Measurements from ENCODE around the gene FGL2. TPM values are rescaled to one million over a fixed set of nuclear protein-coding genes. Genes with fewer than 3 reads are reported as not detected.
"Not testable (repeated sequence)": the region's sequence is repeated elsewhere in the genome, so short reads cannot be mapped to it uniquely, and the experiment has no call there.

The FGL2 gene
- total RNA-seq, 2 donors from 2014 or later: 19.7 to 20.8 TPM

DNA sequence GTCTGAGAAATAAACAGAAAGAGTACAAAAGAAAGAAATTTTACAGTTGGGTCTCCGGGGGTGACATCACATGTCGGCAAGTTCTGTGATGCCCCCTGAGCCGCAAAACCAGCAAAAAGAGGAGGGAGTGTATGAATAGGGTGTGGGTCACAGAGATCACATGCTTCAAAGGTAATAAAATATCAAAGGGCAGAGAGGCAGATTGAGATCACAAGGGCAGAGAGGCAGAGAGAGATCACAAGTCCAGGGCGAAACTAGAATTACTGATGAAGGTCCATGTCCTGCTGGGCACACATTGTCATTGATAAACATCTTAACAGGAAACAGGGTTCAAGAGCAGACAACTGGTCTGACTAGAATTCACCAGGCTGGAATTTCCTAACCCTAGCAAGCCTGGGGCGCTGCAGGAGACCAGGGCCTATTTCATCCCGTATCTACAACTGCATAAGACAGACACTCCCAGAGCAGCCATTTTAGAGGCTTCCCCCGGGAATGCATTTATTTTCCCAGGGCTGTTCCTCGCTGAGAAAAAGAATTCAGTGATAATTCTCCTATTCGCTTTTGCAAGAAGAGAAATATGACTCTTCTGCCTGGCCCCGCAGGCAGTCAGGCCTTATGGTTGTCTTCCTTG lies 20.2 kb upstream of the FGL2 start:
- ATAC-seq; intact Hi-C loops (cut with DNase I); DNase-seq: not testable (repeated sequence)

DNA sequence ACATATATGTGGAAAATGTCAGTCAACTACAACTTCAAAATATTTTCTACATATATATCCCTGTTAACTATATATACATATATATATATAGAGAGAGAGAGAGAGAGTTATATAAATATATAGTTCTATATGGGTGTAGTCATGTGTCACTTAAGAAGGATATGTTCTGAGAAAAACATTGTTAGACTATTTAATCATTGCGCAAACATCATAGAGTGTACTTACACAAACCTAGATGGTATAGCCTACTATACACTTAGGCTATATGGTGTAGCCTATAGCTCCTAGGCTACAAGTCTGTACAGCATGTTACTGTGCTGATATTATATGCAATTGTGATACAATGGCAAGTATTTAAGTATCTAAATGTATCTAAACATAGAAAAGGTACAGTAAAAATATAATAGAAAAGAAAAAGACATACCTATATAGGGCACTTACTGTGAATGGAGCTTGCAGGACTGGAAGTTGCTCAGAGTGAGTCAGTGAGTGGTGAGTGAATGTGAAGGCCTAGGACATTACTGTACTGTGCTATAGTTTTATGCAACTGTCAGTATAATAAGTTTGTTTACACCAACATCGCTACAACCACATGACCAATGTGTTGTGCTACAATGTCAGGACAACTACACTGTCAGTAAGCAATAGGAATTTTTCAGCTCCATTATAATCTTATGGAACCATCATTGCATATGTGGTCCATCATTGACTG lies 18.0 kb upstream of the FGL2 start:
- DNase-seq (no peak), ATAC-seq (no peak)
- intact Hi-C loops (cut with DNase I): no loop called here

DNA sequence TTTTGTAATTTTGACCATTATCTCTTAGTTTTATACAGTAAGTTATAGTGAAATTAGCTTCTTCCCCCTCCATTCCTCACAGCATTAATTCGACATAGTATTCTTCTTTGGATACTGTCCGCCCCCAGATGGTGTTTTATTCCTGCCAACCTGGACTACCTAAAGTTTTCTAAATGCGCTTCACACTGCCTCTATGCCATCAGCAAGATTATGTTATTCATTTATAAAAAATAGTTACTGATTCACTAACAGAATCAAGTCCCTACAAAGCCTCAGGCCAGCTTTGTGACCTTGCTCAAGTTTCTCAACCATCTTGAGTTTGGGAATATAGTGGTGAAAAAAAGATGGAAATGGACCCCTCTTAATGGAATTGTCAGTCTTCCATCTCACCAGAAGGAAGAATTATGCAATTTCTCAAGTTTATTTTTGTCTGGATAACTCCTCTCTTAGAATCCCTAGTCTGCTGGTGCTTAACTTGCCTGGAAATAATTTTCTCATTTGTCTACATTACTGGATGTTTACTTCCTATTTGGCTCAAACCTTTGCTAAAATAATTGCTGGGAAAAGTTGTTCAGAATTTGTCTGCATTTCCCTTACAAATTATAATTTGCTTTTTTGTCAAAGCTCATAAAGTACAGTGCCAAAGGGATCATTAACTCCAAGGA lies 16.7 kb upstream of the FGL2 start:
- intact Hi-C loops (cut with DNase I): no loop called here
- ATAC-seq (no peak), DNase-seq (no peak)

GRCh38 chr7:77209479-77210139 lies 10.0 kb upstream of the FGL2 start:
- no peak for ATAC-seq
- intact Hi-C loops (cut with DNase I): no loop called here

DNA sequence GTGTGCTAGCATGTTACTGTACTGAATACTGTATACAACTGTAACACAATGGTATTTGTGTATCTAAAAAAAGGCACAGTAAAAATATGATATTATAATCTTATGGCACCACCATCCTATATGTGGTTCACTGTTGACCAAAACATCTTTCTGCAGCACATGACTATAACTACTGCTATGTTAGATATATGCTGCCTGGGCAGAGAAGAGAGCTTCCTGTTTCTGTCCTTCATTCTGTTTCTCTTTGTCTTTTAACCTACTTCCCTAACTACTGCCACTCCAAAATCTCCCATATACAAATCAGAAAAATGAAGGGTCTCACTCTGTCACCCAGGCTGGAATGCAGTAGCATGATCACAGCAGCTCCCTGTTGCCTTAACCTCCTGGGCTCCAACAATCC lies 8.8 kb upstream of the FGL2 start:
- ATAC-seq (peak in 1 of 2 donors; percentile 29), DNase-seq (no peak)
- intact Hi-C loops (cut with DNase I): no loop called here

More at GRCh38 chr7:77209479-77210139, 10.0 kb upstream of the FGL2 start:
- no peak for DNase-seq

DNA sequence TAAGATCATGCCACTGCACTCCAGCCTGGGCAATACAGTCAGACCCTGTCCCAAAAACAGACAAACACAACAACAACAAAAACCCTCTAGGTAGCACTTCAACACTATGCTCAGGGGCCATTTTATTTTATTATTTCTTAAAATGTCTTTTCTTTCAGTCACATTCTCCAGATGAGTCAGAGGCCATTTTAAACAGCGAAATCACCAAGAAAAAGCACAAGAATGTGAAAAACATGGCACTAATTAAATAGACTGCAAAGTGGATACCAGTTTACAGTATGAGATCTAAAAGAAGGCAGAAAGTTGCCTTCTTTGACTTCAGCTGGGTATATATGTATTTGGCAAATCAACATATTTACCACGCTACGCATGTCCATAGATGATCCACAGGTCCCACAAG lies 6.1 kb upstream of the FGL2 start:
- intact Hi-C loops (cut with DNase I): no loop called here
- no peak for ATAC-seq
- DNase-seq: no peak

- intact Hi-C loops (cut with DNase I): no loop called here
Observed at GRCh38 chr7:77202481-77202976, 2.9 kb upstream of the FGL2 start.

GRCh38 chr7:77200542-77200941 lies 923 bp upstream of the FGL2 start:
- intact Hi-C loops (cut with DNase I): no loop called here
- ATAC-seq (no peak), DNase-seq (no peak)

More at GRCh38 chr7:77202481-77202976, 2.9 kb upstream of the FGL2 start:
- DNase-seq (no peak), ATAC-seq (no peak)

GRCh38 chr7:77197141-77197540 lies 2.5 kb downstream of the FGL2 start:
- ATAC-seq (no peak), DNase-seq (no peak)
- intact Hi-C loops (cut with DNase I): no loop called here

DNA sequence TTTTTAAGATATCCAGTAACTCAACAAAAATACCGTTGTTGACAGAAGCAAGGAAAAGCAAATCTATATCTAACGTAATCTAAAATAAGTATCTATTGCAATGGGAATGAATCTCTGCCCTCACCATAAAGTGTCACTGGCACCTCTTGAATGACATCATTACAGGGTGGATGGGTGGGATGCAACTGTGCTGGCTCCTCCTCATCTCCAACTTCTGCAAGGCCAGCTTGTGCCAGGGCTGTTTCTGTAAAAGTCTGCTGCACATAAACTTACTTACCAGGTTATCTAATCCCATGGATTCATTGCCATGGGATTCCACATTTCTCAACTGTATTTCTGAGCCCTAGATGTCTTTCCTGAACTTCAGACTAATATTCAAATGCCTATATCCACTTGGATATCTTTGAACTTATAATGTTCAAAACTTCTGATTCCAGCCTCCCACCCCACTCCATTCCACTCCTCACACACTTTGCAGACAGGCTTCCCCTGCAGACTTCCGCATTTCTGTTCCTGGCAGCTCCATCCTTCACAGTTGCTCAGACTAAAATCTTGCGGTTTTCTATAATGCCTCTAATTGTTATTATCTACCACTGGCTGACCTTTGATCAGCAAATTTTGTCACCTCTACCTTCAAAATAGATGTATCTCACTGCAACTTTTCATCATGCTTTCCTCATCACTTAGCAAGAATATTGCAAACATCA lies 10.7 kb downstream of the FGL2 start:
- DNase-seq: no peak
- ATAC-seq: peak; percentile 38 to 53

DNA sequence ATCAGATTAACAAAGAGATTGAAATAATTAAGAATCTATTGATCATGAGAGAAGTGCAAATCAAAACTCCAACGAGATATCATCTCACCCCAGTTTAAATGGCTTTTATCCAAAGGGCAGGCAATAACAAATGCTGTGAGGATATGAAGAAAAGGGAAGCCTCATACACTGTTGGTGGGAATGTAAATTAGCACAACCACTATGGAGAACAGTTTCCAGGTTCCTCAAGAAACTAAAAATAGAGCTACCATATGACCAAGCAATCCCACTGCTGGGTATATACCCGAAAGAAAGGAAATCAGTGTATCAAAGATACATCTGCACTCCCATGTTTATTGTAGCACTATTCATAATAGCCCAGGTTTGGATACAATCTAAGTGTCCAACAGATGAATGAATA lies 13.8 kb downstream of the FGL2 start:
- ATAC-seq: no peak

More for the DNA sequence above, 10.7 kb downstream of the FGL2 start:
- intact Hi-C loops (cut with DNase I): no loop called here

GRCh38 chr7:77184990-77185389 lies 14.6 kb downstream of the FGL2 start:
- intact Hi-C loops (cut with DNase I): no loop called here
- DNase-seq (no peak), ATAC-seq (no peak)

More for the DNA sequence above, 13.8 kb downstream of the FGL2 start:
- DNase-seq: no peak
- intact Hi-C loops (cut with DNase I): no loop called here

- no peak for ATAC-seq
- intact Hi-C loops (cut with DNase I): no loop called here
Observed at GRCh38 chr7:77184463-77184862, 15.2 kb downstream of the FGL2 start.

GRCh38 chr7:77182261-77182660 lies 17.4 kb downstream of the FGL2 start:
- DNase-seq (no peak), ATAC-seq (no peak)
- intact Hi-C loops (cut with DNase I): no loop called here

More at GRCh38 chr7:77184463-77184862, 15.2 kb downstream of the FGL2 start:
- DNase-seq: no peak

GRCh38 chr7:77181734-77182133 lies 17.9 kb downstream of the FGL2 start:
- intact Hi-C loops (cut with DNase I): no loop called here
- no peak for DNase-seq
- ATAC-seq: no peak

- ATAC-seq: no peak
- intact Hi-C loops (cut with DNase I): no loop called here
- DNase-seq: no peak
Observed at GRCh38 chr7:77181015-77181595, 18.5 kb downstream of the FGL2 start.

DNA sequence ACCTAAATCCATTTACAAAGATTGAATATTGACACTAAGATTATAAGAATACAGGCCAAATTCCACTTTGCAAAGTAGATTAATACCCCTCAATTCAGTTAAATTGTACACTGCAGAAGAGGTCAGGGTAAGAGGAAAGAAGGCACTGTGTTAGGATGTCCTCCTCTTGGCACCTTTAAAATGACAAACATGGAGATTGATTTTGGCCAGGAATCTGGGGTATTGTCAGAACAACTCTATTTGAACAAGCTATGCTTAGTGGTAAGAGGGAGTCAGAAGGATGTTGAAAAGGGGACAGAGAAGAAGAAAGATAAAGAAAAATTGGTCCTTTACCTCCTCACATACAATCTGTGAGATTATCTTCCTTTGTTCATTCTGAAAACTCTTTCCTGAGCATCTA lies 21.6 kb downstream of the FGL2 start:
- ATAC-seq; DNase-seq; intact Hi-C loops (cut with DNase I): not testable (repeated sequence)

DNA sequence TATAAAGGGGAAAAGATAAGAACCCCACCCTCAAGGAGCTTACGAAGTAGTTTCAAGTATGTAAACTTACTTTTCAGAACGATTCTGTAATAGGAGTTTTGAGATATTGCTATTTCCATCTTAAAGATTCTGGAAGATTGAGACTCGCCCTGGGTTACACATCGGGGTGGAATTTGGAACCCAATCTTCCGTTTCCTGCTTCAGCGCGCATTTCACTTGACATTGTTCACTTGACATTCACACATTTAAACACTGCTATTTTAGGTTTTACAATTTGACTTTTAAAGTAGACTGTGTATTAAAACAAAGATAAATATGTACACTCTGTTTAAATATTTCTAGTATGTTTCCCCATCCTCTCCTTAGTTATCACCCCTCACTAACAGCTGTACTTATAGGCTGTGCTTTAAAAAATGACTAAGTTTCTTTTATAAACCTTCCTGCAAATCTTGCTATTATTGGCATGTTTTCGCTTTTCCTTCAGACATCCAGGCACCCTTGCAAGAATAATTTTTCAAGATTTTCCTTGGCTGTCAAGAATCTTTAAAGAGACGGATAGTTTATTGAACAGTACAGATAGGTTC lies 22.2 kb downstream of the FGL2 start:
- DNase-seq; intact Hi-C loops (cut with DNase I); ATAC-seq: not testable (repeated sequence)
